HG03378 (cell line): ENCODE data around the gene IQCE.
"Not testable (repeated sequence)": the region's sequence is repeated elsewhere in the genome, so short reads cannot be mapped to it uniquely, and the experiment has no call there.

Experiments
- ATAC-seq: cut with Tn5 transposase; IDR thresholded peaks from one replicate; pipeline ENCODE4 v1.9.1; 2021; ENCODE audit warnings: mild to moderate bottlenecking, moderate library complexity; ENCODE audit not compliant: unreplicated experiment

The IQCE gene

GRCh38 chr7:2575733-2576340 is 17.1 kb downstream of the IQCE start:
- no peak for ATAC-seq

GRCh38 chr7:2576742-2577491 is 18.1 kb downstream of the IQCE start:
- ATAC-seq, result no peak

DNA sequence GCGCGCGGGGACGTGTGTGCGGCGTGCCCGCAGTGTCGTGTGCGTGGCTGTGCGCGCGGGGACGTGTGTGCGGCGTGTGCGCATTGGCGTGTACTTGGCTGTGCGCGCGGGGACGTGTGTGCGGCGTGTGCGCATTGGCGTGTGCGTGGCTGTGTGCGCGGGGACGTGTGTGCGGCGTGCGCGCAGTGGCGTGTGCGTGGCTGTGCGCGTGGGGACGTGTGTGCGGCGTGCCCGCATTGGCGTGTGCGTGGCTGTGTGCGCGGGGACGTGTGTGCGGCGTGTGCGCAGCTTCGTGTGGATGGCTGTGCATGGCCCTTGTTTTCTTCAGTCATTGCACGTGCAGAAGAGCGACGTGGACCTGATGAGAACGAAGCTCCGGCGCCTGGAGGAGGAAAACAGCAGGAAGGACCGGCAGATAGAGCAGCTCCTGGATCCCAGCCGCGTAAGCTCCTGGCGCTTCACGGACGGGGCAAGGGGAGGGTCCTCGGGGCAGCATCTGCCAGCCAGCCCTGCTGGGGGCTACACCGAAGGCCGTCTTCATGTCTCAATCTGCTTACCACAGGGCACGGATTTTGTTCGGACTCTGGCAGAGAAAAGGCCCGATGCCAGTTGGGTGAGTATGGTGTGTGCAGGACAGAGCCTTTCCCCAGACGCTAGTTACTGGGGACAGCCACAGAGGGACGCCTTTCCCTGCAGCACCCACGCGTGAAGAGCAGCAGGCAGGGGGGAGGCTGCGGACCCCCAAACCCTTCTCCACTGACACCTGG is 19.3 kb downstream of the IQCE start:
- ATAC-seq, result no peak

DNA sequence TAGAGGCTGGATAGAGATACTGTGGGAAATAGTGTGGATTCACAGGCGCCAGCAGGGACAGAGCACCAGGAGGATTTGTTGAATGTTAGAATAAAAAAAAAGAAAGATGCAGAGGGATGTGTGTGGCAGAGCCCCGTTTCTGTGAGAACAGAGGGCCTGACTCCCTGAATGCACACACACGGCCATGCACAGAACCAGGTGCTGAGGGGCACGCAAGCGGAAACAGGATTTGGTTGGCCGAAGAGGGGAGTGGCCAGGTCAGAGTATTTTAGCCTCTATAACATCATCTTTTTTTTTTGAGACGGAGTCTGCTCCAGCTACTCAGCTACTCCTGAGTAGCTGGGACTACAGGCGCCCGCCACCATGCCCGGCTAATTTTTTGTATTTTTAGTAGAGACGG is 21.9 kb downstream of the IQCE start:
- ATAC-seq, result no peak

DNA sequence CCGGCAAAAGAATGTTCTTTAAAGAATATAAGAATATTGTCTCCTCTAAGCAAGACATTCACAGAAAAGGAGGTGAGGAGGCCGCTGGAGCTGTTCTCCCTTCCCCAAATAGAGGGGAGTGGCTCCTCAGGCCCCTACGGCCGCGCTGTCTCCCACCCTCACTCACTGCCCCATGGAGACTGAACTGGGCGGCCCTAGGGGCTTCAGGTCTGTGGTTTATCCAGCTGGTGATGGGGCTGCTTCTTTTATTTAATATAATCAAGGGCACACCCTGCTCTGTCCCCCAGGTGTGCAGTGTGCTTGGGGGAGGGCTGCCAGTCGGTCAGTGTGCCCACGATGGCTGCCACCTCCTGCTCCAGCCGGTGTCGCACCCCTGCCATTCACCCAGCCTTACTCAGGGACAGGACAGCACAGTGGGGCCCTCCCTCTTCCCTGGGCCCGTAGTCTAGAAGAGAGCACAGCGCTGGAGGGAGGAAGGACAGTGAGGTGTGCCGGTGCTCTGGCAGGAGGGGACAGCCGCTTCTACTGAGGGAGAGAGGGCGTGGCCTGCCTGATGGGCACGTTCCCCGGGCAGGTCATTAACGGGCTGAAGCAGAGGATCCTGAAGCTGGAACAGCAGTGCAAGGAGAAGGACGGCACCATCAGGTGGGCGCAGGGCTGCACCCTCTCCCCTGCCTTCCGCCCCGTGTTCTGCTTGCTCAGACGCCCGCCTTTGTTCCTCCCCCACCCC is 23.4 kb downstream of the IQCE start:
- ATAC-seq, result no peak

GRCh38 chr7:2583798-2584580 is 25.2 kb downstream of the IQCE start:
- no peak for ATAC-seq

DNA sequence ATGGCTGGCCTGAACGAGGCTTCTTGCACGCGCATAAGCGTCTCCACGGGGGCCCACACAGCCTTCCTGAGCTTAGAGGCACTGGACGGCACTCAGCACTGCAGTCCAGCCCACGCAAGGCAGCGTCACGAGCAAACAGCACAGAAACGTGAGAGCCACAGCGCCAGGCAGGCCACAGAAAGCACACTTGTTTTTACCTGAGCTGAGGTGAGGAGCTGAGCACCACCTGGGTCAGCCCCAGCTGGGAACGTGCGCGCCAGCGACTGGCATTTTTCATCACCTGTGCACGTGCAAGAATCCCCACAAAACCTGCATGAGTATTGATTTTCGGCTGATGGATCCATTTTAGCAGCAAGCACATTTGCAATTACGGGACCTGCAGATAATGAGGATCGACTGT is 26.7 kb downstream of the IQCE start:
- ATAC-seq, result no peak

DNA sequence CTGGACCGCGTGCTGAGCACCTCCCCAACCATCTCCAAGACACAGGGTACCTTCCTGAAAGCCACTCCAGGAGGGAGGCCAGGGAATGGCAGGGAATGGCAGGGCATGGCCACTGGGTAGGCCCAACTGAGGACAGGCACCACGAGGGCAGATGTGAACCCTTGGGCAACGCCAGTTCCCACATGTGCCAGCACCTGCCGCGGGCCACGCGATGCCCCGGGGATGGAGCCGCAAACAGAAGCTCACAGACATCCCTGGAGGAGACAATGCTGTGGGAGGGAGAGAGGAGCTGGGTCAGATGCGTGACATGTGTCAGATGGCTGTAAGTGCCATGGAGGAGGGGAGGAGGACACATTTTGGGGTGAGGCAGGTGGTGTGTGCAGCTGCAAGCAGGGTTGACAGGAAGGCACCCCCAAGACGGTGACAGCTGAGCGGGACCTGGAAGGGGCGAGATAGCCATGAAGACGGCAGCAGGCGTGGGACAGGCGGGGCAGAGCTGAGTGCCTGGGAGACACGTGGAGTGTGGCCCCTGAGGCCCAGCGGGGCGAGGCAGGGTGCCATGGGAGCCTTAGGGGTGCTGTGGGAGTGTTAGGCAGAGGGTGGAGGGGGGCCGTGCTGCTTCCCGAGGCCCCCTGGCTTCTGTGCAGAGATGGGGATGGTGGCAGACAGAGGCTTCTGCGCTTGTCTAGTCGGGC is 27.7 kb downstream of the IQCE start:
- no peak for ATAC-seq

DNA sequence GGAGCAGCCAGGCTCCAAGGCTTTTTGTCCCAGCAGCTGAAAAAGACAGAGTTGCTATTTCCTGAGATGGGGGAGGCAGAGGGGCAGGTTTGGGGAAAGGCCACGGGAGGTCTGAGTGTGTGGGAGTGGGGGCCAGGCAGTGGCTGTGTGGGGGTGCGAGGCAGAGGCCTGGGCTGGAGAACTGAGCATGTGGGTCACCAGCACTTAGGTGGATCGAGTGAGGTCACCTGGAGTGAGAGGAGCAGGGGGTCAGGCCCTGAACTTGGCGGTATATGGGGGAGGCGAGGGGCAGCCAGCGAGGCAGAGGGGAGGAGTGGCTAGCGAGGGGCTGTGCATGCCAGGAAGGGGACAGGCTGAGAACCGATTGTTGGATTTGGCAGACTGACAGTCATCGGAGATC is 28.4 kb downstream of the IQCE start:
- no peak for ATAC-seq

DNA sequence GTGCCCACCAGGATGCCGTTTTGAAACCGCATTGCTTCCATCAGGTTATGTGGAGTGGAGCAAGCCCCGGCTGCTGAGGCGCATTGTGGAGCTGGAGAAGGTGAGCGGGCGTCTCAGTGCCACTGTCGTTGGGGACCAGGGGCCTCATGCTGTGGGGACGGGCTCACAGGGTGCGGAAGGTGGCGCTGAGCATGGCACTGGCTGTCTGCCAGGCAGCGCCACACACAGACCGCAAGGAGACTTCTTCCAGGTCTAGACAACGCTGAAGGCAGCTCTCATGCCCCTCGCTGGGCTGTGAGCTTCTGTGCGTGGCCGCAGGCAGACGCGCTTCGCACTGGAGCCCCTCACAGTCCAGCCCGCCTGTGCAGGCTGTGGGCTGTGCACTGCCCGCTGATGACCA is 29.0 kb downstream of the IQCE start:
- ATAC-seq, result no peak

- no peak for ATAC-seq
Observed at GRCh38 chr7:2589341-2589740, 30.6 kb downstream of the IQCE start.

- not testable (repeated sequence) for ATAC-seq
Observed at GRCh38 chr7:2589941-2590340, 31.2 kb downstream of the IQCE start.

DNA sequence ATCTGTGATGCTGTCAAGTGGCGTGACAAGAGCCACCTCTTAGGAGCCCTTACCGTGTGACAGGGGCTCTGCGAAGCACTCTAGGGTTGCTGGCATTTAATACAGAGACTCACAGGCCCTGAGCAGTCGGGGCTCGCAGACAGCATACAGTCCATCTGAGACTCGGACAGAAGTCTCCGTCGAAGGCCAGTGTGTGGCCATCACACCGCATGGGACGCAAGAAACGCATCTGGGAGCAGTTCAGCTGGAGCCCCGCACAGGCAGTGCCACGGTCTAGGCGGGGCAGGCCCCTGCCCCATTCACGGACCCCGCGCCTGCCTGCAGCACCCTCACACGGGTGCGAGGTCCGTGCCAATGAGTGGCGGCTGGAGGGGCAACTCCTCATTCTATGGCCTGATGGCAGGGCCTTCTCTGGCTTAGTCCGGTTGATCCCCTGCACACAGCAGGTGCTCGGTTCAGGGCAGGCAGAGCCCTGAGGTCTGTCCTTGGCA is 33.6 kb downstream of the IQCE start:
- no peak for ATAC-seq

DNA sequence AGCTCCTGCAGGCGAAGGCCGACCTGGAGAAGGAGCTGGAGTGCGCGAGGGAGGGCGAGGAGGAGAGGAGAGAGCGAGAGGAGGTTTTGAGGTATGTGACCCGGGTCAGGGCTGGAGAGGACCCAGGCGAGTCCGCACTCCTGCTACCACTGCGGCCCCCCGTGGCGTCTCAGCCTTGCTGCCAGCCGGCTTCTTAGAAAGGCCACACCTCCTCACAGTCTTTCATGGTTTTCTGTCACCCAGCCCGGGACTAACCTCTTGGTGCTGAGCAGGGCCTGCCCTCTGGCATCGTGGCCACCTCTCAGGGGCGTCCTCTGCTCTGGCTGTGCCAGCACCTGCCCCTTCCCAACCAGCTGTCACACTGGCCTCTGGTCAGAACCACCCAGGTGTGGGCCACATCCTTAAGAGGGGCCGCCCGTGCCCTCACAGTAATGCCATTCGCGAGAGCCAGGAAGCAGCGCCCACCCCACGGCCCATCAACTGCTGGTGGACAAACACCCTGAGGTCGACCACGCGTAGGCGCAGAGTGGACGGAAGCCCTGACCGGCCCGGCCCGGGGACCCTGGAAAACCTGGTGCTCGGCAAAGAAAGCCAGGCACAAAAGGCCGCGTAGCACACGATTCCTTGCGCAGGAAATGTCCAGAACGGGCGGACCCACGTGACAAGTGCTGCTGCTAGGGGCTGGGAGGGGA is 34.4 kb downstream of the IQCE start:
- no peak for ATAC-seq

GRCh38 chr7:2594599-2594998 is 35.8 kb downstream of the IQCE start:
- ATAC-seq, result no peak

DNA sequence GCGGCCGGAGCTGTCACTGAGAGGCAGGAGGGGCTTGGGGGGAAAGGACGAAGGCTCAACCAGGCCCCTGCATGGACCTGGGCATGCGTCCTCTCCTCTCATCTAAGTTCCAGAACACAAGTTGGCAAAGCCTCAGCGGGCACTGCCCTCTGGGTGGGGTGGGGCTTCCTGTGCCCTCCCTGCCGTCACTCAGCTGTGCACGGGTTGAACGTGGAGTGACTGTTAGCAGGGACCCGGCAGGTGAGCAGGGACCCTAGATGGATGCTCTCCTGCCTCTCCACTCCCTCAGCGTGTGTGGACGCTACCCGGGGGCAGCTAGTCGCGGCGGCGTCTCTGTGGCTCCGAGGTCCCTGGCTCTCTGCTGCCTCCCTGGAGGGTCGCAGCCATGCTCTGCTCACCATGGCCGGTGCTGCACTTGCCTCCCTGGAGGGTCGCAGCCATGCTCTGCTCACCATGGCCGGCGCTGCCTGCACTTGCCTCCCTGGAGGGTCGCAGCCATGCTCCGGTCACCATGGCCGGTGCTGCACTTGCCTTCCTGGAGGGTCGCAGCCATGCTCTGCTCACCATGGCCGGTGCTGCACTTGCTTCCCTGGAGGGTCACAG is 36.6 kb downstream of the IQCE start:
- ATAC-seq, result no peak

DNA sequence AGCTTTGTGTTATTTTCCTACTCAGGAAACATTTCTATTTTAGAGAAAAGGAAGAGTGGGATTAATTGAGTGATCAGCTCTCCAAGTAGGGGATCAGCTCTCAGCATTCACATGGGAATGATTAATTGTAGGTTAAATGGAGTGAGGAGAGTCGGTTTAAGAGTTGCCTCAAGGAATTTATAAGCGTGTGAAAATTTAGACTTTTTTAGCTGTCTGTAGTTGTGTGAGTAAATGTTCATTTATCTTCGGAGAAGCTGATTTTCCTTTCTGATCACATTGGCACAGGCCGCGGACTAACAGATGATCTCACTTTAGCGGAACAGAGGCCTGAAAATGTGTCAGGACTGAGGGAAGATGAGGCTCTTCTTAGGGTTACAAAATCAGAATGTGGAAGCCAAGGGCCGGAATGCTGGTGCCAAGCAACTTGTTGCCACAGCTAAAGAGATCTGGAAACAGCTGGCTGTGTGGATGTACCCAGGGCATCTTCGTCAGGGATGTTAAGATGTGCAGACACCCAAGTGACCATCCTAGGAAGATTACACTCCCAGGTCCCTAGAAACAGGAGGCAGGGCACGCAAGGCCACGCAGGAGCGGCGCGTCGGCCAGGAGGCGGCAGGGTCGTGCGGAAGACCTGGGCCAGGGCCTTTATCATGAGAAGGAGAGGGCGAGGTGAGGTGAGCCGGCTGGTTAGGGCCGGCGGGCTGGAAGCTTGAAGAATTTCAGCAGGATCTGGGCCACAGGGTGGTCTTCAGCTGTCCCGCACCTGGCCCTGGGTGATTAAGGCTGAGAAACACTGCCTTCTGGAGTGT is 37.9 kb downstream of the IQCE start:
- no peak for ATAC-seq

- no peak for ATAC-seq
Observed at GRCh38 chr7:2597273-2597640, 38.5 kb downstream of the IQCE start.
